ENCODE data around the gene GALNT16. TPM values are rescaled to one million over a fixed set of nuclear protein-coding genes. Genes with fewer than 3 reads are reported as not detected.

GALNT16 gene
- total and polyA plus RNA-seq, 2 donors (not counting 1 experiment from before 2014, with no cell fraction given): 0.09 to 3.4 TPM

- Histone ChIP-seq H3K4me2 (replicated peaks; ENCODE audit: low read depth, low read length, poor library complexity, severe bottlenecking) (no peak overlapping the region), H3K4me3 (ENCODE audit: control extremely low read depth in 1 of 5, extremely low read depth in 1 of 5, insufficient read depth in 1 of 5, low read depth in 2 of 5, low read length in 4 of 5) (no peak overlapping the region), H3K36me3 (replicated peaks in 1 of 2; ENCODE audit: control extremely low read depth in 1 of 2, control insufficient read depth in 1 of 2, extremely low read depth in 1 of 2, insufficient read depth in 2 of 2, low read length in 1 of 2) (no peaks in the 10 kb centered on the region), H3K79me2 (ENCODE audit: control insufficient read depth, insufficient read depth, low read length) (no peaks in the 10 kb centered on the region), H4K20me1 (ENCODE audit: control insufficient read depth, insufficient read depth, low read length, poor library complexity, severe bottlenecking) (no peaks in the 10 kb centered on the region), H3K4me1 (ENCODE audit: control insufficient read depth in 2 of 2, insufficient read depth in 2 of 2, low read length in 2 of 2) (no peaks in the 10 kb centered on the region), H3K9ac (ENCODE audit: low read length) (no peak overlapping the region), H3K9me3 (ENCODE audit: control extremely low read depth in 1 of 3, control insufficient read depth in 2 of 3, insufficient read depth in 1 of 3, low read length in 2 of 3) (no peaks in the 10 kb centered on the region), H3K27me3 (replicated peaks in 1 of 4; ENCODE audit: control extremely low read depth in 1 of 4, control insufficient read depth in 3 of 4, insufficient read depth in 4 of 4, low read length in 3 of 4) (no peaks in the 10 kb centered on the region), H2AFZ (ENCODE audit: insufficient read depth, low read depth, low read length, poor library complexity, severe bottlenecking) (no peak overlapping the region), H3K27ac (ENCODE audit: low read length in 2 of 2) (no peak overlapping the region)
- WGBS (ENCODE audit: insufficient coverage): 93% methylated on average over 12 of the region's 15 CpGs
- Mint-ChIP-seq H3K27me3 (peaks cover 3% of the 10 kb centered on the region), H3K4me3 (no peak overlapping the region), H3K4me1 (no peaks in the 10 kb centered on the region), H3K9me3 (ENCODE audit: insufficient read depth) (no peaks in the 10 kb centered on the region), H3K27ac (no peak overlapping the region)
- ATAC-seq (ENCODE audit: low read depth): no peak
- intact Hi-C loops (cut with micrococcal nuclease): no loop called here
- no peak for DNase-seq
- CTCF ChIA-PET: no interaction called here
- POLR2A ChIA-PET: no interaction called here
- TF ChIP-seq, protein P1, sequence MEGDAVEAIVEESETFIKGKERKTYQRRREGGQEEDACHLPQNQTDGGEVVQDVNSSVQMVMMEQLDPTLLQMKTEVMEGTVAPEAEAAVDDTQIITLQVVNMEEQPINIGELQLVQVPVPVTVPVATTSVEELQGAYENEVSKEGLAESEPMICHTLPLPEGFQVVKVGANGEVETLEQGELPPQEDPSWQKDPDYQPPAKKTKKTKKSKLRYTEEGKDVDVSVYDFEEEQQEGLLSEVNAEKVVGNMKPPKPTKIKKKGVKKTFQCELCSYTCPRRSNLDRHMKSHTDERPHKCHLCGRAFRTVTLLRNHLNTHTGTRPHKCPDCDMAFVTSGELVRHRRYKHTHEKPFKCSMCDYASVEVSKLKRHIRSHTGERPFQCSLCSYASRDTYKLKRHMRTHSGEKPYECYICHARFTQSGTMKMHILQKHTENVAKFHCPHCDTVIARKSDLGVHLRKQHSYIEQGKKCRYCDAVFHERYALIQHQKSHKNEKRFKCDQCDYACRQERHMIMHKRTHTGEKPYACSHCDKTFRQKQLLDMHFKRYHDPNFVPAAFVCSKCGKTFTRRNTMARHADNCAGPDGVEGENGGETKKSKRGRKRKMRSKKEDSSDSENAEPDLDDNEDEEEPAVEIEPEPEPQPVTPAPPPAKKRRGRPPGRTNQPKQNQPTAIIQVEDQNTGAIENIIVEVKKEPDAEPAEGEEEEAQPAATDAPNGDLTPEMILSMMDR (IDR thresholded peaks at IDR 0.05): no peak
- TF ChIP-seq EZH2 (IDR thresholded peaks at IDR 0.05; ENCODE audit: borderline replicate concordance, insufficient read depth, low read depth, low read length, poor library complexity, severe bottlenecking): no peak
Measured at GRCh38 chr14:69328317-69328716, 68.4 kb downstream of the GALNT16 start.

DNA sequence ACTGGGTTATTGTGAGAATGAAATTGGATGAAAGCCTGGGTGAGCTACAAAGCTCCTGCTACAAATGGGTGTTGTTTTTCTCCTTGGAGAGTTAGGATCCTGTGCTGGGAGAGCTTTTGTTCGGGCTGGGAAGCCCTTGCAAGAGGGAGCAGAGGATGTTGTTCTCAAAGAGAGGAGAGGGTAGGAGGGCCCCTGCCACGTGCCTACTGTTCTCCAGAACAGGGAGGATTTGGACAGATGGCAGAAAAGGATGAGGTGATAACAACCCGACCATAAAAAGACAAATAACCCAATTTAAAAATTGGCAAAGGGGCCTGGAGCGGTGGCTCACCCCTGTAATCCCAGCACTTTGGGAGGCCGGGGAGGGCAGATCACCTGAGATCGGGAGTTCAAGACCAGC, 68.8 kb downstream of the GALNT16 start:
- ATAC-seq (ENCODE audit: low read depth) (no peak), DNase-seq (no peak)
- H3K27ac ChIP-seq (ENCODE audit: low read length in 2 of 2): no peak overlapping the region
- no peaks in the 10 kb centered on the region for H4K20me1 ChIP-seq (ENCODE audit: control insufficient read depth, insufficient read depth, low read length, poor library complexity, severe bottlenecking)
- Mint-ChIP-seq H3K27ac (no peak overlapping the region), H3K4me1 (no peaks in the 10 kb centered on the region), H3K27me3 (peaks cover 3% of the 10 kb centered on the region), H3K4me3 (no peak overlapping the region), H3K9me3 (ENCODE audit: insufficient read depth) (no peaks in the 10 kb centered on the region)
- H3K27me3 ChIP-seq (replicated peaks in 1 of 4; ENCODE audit: control extremely low read depth in 1 of 4, control insufficient read depth in 3 of 4, insufficient read depth in 4 of 4, low read length in 3 of 4): no peaks in the 10 kb centered on the region
- H3K4me2 ChIP-seq (replicated peaks; ENCODE audit: low read depth, low read length, poor library complexity, severe bottlenecking): no peak overlapping the region
- H3K79me2 ChIP-seq (ENCODE audit: control insufficient read depth, insufficient read depth, low read length): no peaks in the 10 kb centered on the region
- no peak overlapping the region for H3K4me3 ChIP-seq (ENCODE audit: control extremely low read depth in 1 of 5, extremely low read depth in 1 of 5, insufficient read depth in 1 of 5, low read depth in 2 of 5, low read length in 4 of 5)
- CTCF ChIA-PET: no interaction called here
- no peak overlapping the region for H3K9ac ChIP-seq (ENCODE audit: low read length)
- H2AFZ ChIP-seq (ENCODE audit: insufficient read depth, low read depth, low read length, poor library complexity, severe bottlenecking): no peak overlapping the region
- no peaks in the 10 kb centered on the region for H3K36me3 ChIP-seq (replicated peaks in 1 of 2; ENCODE audit: control extremely low read depth in 1 of 2, control insufficient read depth in 1 of 2, extremely low read depth in 1 of 2, insufficient read depth in 2 of 2, low read length in 1 of 2)
- intact Hi-C loops (cut with micrococcal nuclease): no loop called here
- POLR2A ChIA-PET: no interaction called here
- TF ChIP-seq, protein P1 (IDR thresholded peaks at IDR 0.05): no peak
- no peak for TF ChIP-seq EZH2 (IDR thresholded peaks at IDR 0.05; ENCODE audit: borderline replicate concordance, insufficient read depth, low read depth, low read length, poor library complexity, severe bottlenecking)
- no peaks in the 10 kb centered on the region for H3K9me3 ChIP-seq (ENCODE audit: control extremely low read depth in 1 of 3, control insufficient read depth in 2 of 3, insufficient read depth in 1 of 3, low read length in 2 of 3)
- WGBS (ENCODE audit: insufficient coverage): 92% methylated on average over 4 of the region's 6 CpGs
- H3K4me1 ChIP-seq (ENCODE audit: control insufficient read depth in 2 of 2, insufficient read depth in 2 of 2, low read length in 2 of 2): no peaks in the 10 kb centered on the region
